Skeletal muscle tissue (tissue), 4 donors: ENCODE results near the gene TP53RK. TPM values are rescaled to one million over a fixed set of nuclear protein-coding genes. Genes with fewer than 3 reads are reported as not detected.

Experiments
- H3K27ac ChIP-seq: one replicate; pipeline ENCODE4 v1.7.0; 2013; ENCODE audit warnings: mild to moderate bottlenecking, low read depth, low read length, inconsistent platforms
- H3K27me3 ChIP-seq, 3 donors: one replicate each; pipeline ENCODE4 v1.7.0; 2013; ENCODE audit warnings: low read length in 3 of 3; ENCODE audit not compliant: control insufficient read depth in 3 of 3, insufficient read depth in 3 of 3
- H3K36me3 ChIP-seq, 3 donors: one replicate each; pipeline ENCODE4 v1.7.0; 2013; ENCODE audit warnings: low read length in 3 of 3; ENCODE audit not compliant: control insufficient read depth in 3 of 3, insufficient read depth in 3 of 3
- H3K4me1 ChIP-seq, 3 donors: one replicate each; pipeline ENCODE4 v1.7.0; 2013; ENCODE audit warnings: low read length in 3 of 3, mild to moderate bottlenecking in 3 of 3; ENCODE audit not compliant: control insufficient read depth in 3 of 3, insufficient read depth in 3 of 3
- H3K4me3 ChIP-seq, 3 donors: one replicate each; pipeline ENCODE4 v1.7.0; 2013; ENCODE audit warnings: low read length in 3 of 3
- H3K9ac ChIP-seq, 3 donors: one replicate each; pipeline ENCODE4 v1.7.0; 2013; ENCODE audit warnings: low read length in 3 of 3, mild to moderate bottlenecking in 3 of 3, moderate library complexity in 2 of 3, low read depth in 1 of 3
- H3K9me3 ChIP-seq, 3 donors: one replicate each; pipeline ENCODE4 v1.7.0; 2013; ENCODE audit warnings: low read length in 3 of 3; ENCODE audit not compliant: control insufficient read depth in 3 of 3
- total RNA-seq: library from RNA; depleted of rRNA; stranded (reverse); fragments of >200 nt; gene quantifications from one replicate; pipeline ENCODE4 v1.2.3, GENCODE V29; 2014
- donor health status: Osteomylitis.

Gene TP53RK
- total RNA-seq, 1 donor from 2014 or later, result 15.7 TPM

- H3K4me3 ChIP-seq, result no peak overlapping the region
- peaks cover 0 to 19% (median 7%) of the 10 kb centered on the region in 3 donors for H3K27me3 ChIP-seq
- H3K27ac ChIP-seq, result no peak overlapping the region
- H3K36me3 ChIP-seq, result no peaks in the 10 kb centered on the region
- H3K9me3 ChIP-seq, result no peaks in the 10 kb centered on the region
- no peaks in the 10 kb centered on the region for H3K4me1 ChIP-seq
- H3K9ac ChIP-seq, result no peak overlapping the region
These were observed 48.5 kb downstream of the TP53RK start for GRCh38 chr20:46640536-46641311.

GRCh38 chr20:46640044-46640443 is 49.2 kb downstream of the TP53RK start:
- Histone ChIP-seq H3K9ac (no peak overlapping the region), H3K4me3 (no peak overlapping the region), H3K27me3 (peaks cover 0 to 19% (median 9%) of the 10 kb centered on the region in 3 donors), H3K27ac (no peak overlapping the region), H3K36me3 (no peaks in the 10 kb centered on the region), H3K9me3 (no peaks in the 10 kb centered on the region), H3K4me1 (no peaks in the 10 kb centered on the region)

DNA sequence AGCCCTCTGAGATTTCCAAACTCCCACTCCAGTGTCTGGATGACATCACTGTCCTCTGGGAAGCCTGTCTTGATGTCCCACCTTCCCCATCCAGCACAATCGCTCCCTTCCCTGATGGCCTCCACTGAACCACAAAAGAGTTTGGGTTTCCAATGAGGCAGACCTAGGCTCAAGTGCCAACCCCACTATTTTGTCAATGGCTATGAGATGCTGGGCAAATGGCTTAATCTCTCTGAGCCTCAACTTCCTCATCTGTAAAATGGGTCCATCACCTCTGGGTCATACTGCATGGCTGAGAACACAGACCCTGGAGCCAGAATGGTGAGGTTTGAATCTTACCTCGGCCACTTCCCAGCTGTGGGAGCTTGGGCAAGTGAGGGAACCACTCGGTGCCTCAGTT is 49.7 kb downstream of the TP53RK start:
- no peak overlapping the region for H3K9ac ChIP-seq
- H3K27ac ChIP-seq, result no peak overlapping the region
- H3K36me3 ChIP-seq, result no peaks in the 10 kb centered on the region
- H3K9me3 ChIP-seq, result no peaks in the 10 kb centered on the region
- peaks cover 0 to 19% (median 9%) of the 10 kb centered on the region in 3 donors for H3K27me3 ChIP-seq
- H3K4me1 ChIP-seq, result no peaks in the 10 kb centered on the region
- H3K4me3 ChIP-seq, result no peak overlapping the region

GRCh38 chr20:46638898-46639274 is 50.4 kb downstream of the TP53RK start:
- peaks cover 0 to 19% (median 9%) of the 10 kb centered on the region in 3 donors for H3K27me3 ChIP-seq
- H3K9ac ChIP-seq, result no peak overlapping the region
- H3K36me3 ChIP-seq, result no peaks in the 10 kb centered on the region
- no peaks in the 10 kb centered on the region for H3K4me1 ChIP-seq
- no peak overlapping the region for H3K27ac ChIP-seq
- H3K9me3 ChIP-seq, result no peaks in the 10 kb centered on the region
- no peak overlapping the region for H3K4me3 ChIP-seq

DNA sequence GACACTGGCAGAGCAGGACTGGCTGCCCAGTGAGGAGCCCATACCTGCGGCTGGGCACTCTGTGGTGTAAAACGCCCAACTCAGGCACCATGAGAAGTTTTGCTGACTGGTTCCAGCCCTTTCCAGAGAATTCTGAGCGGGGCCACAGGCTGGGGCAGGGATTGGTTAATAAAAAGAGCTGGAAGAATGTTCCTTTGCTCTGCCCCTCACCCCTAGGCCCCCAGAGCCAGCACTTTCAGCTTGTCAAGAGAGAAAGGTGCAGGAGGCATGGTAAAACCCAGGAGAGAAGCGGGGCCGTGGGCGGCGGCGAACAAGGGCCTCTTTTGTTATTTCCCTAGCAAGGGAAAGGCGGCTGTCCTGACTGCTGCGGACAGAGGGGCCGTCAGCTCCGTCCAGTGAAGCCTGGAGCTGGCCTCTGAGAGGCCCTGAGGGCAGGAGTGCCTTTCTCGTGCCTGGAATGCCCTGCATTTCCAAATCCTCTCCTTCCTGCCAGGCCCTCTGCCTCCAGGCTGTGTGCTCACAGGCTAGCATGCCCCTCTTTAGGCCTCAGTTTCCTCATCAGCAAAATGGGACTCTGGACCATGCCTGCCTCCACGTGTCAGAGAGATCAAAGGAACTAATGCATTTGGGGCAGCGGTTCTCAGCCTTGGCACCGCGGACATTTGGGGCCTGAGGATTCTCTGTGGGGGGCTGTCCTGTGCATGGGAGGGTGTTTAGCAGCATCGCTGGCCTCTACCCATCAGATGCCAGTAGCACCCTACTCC is 50.9 kb downstream of the TP53RK start:
- H3K27ac ChIP-seq, result no peak overlapping the region
- peaks cover 0 to 25% (median 9%) of the 10 kb centered on the region in 3 donors for H3K27me3 ChIP-seq
- H3K9ac ChIP-seq, result no peak overlapping the region

GRCh38 chr20:46637427-46638133 is 51.7 kb downstream of the TP53RK start:
- Histone ChIP-seq H3K4me3 (no peak overlapping the region), H3K9ac (no peak overlapping the region), H3K27me3 (peaks cover 0 to 29% (median 9%) of the 10 kb centered on the region in 3 donors), H3K27ac (no peak overlapping the region), H3K9me3 (no peaks in the 10 kb centered on the region), H3K36me3 (no peaks in the 10 kb centered on the region), H3K4me1 (no peaks in the 10 kb centered on the region)

More for the DNA sequence above, 50.9 kb downstream of the TP53RK start:
- H3K4me1 ChIP-seq, result no peaks in the 10 kb centered on the region
- no peak overlapping the region for H3K4me3 ChIP-seq
- no peaks in the 10 kb centered on the region for H3K9me3 ChIP-seq
- H3K36me3 ChIP-seq, result no peaks in the 10 kb centered on the region

DNA sequence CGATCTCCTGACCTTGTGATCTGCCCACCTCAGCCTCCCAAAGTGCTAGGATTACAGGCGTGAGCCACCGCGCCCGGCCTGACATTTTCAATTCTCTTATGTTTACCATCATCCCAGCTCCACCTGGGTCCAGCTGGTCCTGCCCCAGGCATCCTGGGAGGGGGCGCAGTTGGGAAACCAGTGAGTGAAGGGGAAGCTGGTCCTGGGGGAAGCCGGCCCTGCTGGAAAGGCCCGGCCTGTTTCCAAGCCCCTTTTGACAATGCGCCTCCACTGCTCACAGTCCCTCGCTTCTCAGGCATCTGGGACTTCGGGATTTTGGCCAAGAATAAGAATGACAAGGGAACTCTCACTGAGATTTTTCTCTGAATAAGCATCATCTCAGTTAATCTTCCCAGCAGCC is 52.2 kb downstream of the TP53RK start:
- Histone ChIP-seq H3K9ac (no peak overlapping the region), H3K27ac (no peak overlapping the region), H3K9me3 (no peaks in the 10 kb centered on the region), H3K4me1 (no peaks in the 10 kb centered on the region), H3K36me3 (no peaks in the 10 kb centered on the region), H3K27me3 (peaks cover 0 to 25% (median 9%) of the 10 kb centered on the region in 3 donors), H3K4me3 (no peak overlapping the region)

DNA sequence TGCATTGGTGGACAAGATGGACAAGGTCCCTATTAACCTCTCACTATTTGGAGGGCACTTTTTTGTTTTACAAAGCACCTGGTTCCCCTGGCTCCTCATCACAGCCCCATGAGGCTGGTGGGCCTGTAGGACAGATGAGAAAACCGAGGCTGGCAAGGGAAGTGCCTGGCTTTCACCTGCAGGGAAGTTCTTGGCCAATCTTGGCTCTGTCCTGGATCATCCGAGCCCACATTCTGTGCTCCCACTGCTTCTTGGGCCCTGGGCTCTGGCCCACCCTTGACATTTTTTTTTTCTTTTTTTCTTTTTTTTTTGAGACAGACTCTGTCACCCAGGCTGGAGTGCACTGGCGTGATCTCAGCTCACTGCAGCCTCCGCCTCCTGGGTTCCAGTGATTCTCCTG is 52.7 kb downstream of the TP53RK start:
- H3K27ac ChIP-seq, result no peak overlapping the region
- peaks cover 0 to 25% (median 9%) of the 10 kb centered on the region in 3 donors for H3K27me3 ChIP-seq
- no peak overlapping the region for H3K9ac ChIP-seq
- H3K9me3 ChIP-seq, result no peaks in the 10 kb centered on the region
- no peaks in the 10 kb centered on the region for H3K36me3 ChIP-seq
- no peaks in the 10 kb centered on the region for H3K4me1 ChIP-seq
- no peak overlapping the region for H3K4me3 ChIP-seq

DNA sequence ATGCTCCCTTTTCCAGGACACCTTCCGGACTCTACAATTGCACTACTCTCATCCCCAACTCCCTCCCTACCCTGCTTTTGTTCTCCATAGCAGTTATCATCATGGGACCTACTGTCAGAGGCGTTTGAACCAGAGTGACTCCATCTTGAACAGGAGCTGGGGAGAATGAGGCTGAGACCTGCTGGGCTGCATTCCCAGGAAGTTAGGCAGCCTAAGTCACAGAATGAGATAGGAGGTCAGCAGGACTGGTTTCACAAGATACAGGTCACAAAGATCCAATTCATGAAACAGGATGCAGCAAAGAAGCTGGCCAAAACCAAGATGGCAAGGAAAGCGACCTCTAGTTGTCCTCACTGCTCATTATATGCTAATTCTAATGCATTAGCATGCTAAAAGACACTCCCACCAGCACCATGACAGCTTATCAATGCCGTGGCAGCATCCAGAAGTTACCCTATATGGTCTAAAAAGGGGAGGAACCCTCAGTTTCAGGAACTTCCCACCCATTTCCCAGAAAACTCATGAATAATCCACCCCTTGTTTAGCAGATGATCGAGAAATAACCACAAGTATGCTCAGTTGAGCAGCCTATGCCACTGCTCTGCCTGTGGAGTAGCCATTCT is 53.6 kb downstream of the TP53RK start:
- Histone ChIP-seq H3K9me3 (no peaks in the 10 kb centered on the region), H3K4me1 (no peaks in the 10 kb centered on the region), H3K36me3 (no peaks in the 10 kb centered on the region), H3K27ac (no peak overlapping the region), H3K4me3 (no peak overlapping the region), H3K27me3 (peaks cover 0 to 25% (median 6%) of the 10 kb centered on the region in 3 donors), H3K9ac (no peak overlapping the region)
